A673 (cell line): ENCODE results near the gene DDAH1.

ENCODE experiments used
- EZH2 ChIP-seq: fragments of 200-600 bp; sonication (generic); IDR thresholded peaks from 2 replicates; pipeline ENCODE4 v1.6.1; 2017; ENCODE audit warnings: borderline replicate concordance, low read depth, mild to moderate bottlenecking, mixed read lengths, antibody characterized with exemption, low read length; ENCODE audit not compliant: poor library complexity, severe bottlenecking
- TF ChIP-seq, protein P1 (sequence below): fragments of 300-800, 200-600 bp; sonication (generic); conservative IDR thresholded peaks from 2 replicates; pipeline ENCODE4 v1.5.1; 2017; ENCODE audit warnings: low read depth, mild to moderate bottlenecking, antibody characterized with exemption, low read length, moderate library complexity, mixed read lengths

DNA sequence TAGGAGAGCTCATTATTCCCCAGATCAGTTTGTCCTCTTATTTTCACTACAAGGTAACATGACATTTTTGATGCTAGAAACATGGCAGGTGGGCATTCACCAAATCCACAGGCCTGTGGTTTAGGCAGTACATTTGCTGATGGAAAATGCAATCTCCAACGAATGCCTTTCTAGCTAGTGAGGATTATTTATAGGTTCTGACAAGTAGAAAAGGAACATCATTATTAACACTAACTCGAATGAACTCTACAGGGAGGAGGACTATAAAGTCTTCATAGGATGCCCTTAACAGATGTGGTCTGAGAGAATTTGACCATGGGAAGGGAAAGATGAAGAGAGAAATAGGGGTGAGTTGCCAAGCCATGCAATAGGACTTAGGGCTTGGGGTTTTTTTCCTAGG lies 117.1 kb downstream of the DDAH1 start:
- TF ChIP-seq, protein P1, sequence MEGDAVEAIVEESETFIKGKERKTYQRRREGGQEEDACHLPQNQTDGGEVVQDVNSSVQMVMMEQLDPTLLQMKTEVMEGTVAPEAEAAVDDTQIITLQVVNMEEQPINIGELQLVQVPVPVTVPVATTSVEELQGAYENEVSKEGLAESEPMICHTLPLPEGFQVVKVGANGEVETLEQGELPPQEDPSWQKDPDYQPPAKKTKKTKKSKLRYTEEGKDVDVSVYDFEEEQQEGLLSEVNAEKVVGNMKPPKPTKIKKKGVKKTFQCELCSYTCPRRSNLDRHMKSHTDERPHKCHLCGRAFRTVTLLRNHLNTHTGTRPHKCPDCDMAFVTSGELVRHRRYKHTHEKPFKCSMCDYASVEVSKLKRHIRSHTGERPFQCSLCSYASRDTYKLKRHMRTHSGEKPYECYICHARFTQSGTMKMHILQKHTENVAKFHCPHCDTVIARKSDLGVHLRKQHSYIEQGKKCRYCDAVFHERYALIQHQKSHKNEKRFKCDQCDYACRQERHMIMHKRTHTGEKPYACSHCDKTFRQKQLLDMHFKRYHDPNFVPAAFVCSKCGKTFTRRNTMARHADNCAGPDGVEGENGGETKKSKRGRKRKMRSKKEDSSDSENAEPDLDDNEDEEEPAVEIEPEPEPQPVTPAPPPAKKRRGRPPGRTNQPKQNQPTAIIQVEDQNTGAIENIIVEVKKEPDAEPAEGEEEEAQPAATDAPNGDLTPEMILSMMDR = no peak
- TF ChIP-seq EZH2 = no peak
